HL-60/S4 treated with retinoic acid at 250 ng/mL for 4 days and 3 days (cell line): ENCODE measurements around the gene MAPKAPK3.

ENCODE experiments used
- in situ Hi-C: fragments of 300-500 bp; cut with MboI; formaldehyde crosslinking; loops from 2 replicates; pipeline ENCODE4 v1.7.0; 2022; ENCODE audit warnings: low sequenced_read_pairs

The MAPKAPK3 gene

GRCh38 chr3:50607271-50608091, 9.5 kb upstream of the MAPKAPK3 start:
- in situ Hi-C loops, result loop anchor here (25.0 kb wide), 1 partner anchor 755 kb away; no protein-coding TSS in a partner anchor

- in situ Hi-C loops, result loop anchor here (25.0 kb wide), 1 partner anchor 754 kb away; no protein-coding TSS in a partner anchor
These were observed 8.7 kb upstream of the MAPKAPK3 start for GRCh38 chr3:50608278-50608677.

- in situ Hi-C loops, result loop anchor here (25.0 kb wide), 1 partner anchor 753 kb away; no protein-coding TSS in a partner anchor
These were observed 7.7 kb upstream of the MAPKAPK3 start for GRCh38 chr3:50609071-50609762.

- in situ Hi-C loops, result loop anchor here (25.0 kb wide), 1 partner anchor 753 kb away; no protein-coding TSS in a partner anchor
These were observed 7.2 kb upstream of the MAPKAPK3 start for GRCh38 chr3:50609763-50610085.

- in situ Hi-C loops, result loop anchor here (25.0 kb wide), 1 partner anchor 752 kb away; no protein-coding TSS in a partner anchor
These were observed 6.6 kb upstream of the MAPKAPK3 start for GRCh38 chr3:50610181-50610971.

- in situ Hi-C loops, result loop anchor here (25.0 kb wide), 1 partner anchor 751 kb away; no protein-coding TSS in a partner anchor
These were observed 5.9 kb upstream of the MAPKAPK3 start for GRCh38 chr3:50610992-50611463.

GRCh38 chr3:50611464-50612233, 5.3 kb upstream of the MAPKAPK3 start, which contains the start of gene CISH:
Gene CISH (minus strand): TSS chr3:50611774. CDS start chr3:50611650, 124 bp downstream.
- in situ Hi-C loops, result loop anchor here (25.0 kb wide), 1 partner anchor 751 kb away; no protein-coding TSS in a partner anchor

- in situ Hi-C loops, result loop anchor here (25.0 kb wide), 1 partner anchor 750 kb away; no protein-coding TSS in a partner anchor
These were observed 4.6 kb upstream of the MAPKAPK3 start for GRCh38 chr3:50612234-50612882.

- in situ Hi-C loops, result loop anchor here (25.0 kb wide), 1 partner anchor 749 kb away; no protein-coding TSS in a partner anchor
These were observed 3.7 kb upstream of the MAPKAPK3 start for GRCh38 chr3:50612970-50613846.

GRCh38 chr3:50615190-50615589, 1.8 kb upstream of the MAPKAPK3 start:
- in situ Hi-C loops, result loop anchor here (25.0 kb wide), 1 partner anchor 747 kb away; no protein-coding TSS in a partner anchor

GRCh38 chr3:50616003-50616769, 765 bp upstream of the MAPKAPK3 start:
- in situ Hi-C loops, result loop anchor here (25.0 kb wide), 1 partner anchor 746 kb away; no protein-coding TSS in a partner anchor

GRCh38 chr3:50616770-50617095, 218 bp upstream of the MAPKAPK3 start:
- in situ Hi-C loops, result loop anchor here (25.0 kb wide), 1 partner anchor 746 kb away; no protein-coding TSS in a partner anchor

GRCh38 chr3:50617911-50618481, 1.0 kb downstream of the MAPKAPK3 start:
- in situ Hi-C loops, result loop anchor here (25.0 kb wide), 1 partner anchor 744 kb away; no protein-coding TSS in a partner anchor

GRCh38 chr3:50620420-50620819, 3.5 kb downstream of the MAPKAPK3 start:
- in situ Hi-C loops, result loop anchor here (25.0 kb wide), 1 partner anchor 742 kb away; no protein-coding TSS in a partner anchor

- in situ Hi-C loops, result loop anchor here (25.0 kb wide), 1 partner anchor 741 kb away; no protein-coding TSS in a partner anchor
These were observed 3.9 kb downstream of the MAPKAPK3 start for GRCh38 chr3:50620820-50621219.

- in situ Hi-C loops, result loop anchor here (25.0 kb wide), 1 partner anchor 739 kb away; no protein-coding TSS in a partner anchor
These were observed 5.9 kb downstream of the MAPKAPK3 start for GRCh38 chr3:50622881-50623280.
